Measurements from ENCODE around the gene TNPO3.
"Not testable (repeated sequence)": the region's sequence is repeated elsewhere in the genome, so short reads cannot be mapped to it uniquely, and the experiment has no call there.

Gene TNPO3

GRCh38 chr7:129072479-129073011 is 17.6 kb upstream of the TNPO3 start:
- no peak for TF ChIP-seq CTCF (IDR thresholded peaks at IDR 0.05; ENCODE audit: control insufficient read depth, extremely low read depth, insufficient read depth)
- no peak for DNase-seq (ENCODE audit: low read depth)
- no peak overlapping the region for H3K4me3 ChIP-seq (ENCODE audit: low read depth, low read length)

GRCh38 chr7:129069021-129069420 is 14.1 kb upstream of the TNPO3 start:
- DNase-seq (ENCODE audit: low read depth), result no peak
- H3K4me3 ChIP-seq (ENCODE audit: low read depth, low read length), result no peak overlapping the region
- no peak for TF ChIP-seq CTCF (IDR thresholded peaks at IDR 0.05; ENCODE audit: control insufficient read depth, extremely low read depth, insufficient read depth)

GRCh38 chr7:129067943-129068548 is 13.1 kb upstream of the TNPO3 start:
- DNase-seq (ENCODE audit: low read depth), result no peak

GRCh38 chr7:129067132-129067561 is 12.2 kb upstream of the TNPO3 start:
- not testable (repeated sequence) for DNase-seq (ENCODE audit: low read depth); H3K4me3 ChIP-seq (ENCODE audit: low read depth, low read length)

More at GRCh38 chr7:129067943-129068548, 13.1 kb upstream of the TNPO3 start:
- no peak overlapping the region for H3K4me3 ChIP-seq (ENCODE audit: low read depth, low read length)
- TF ChIP-seq CTCF (IDR thresholded peaks at IDR 0.05; ENCODE audit: control insufficient read depth, extremely low read depth, insufficient read depth), result no peak

GRCh38 chr7:129066290-129067131 is 11.6 kb upstream of the TNPO3 start:
- DNase-seq (ENCODE audit: low read depth), result no peak
- no peak for TF ChIP-seq CTCF (IDR thresholded peaks at IDR 0.05; ENCODE audit: control insufficient read depth, extremely low read depth, insufficient read depth)
- no peak overlapping the region for H3K4me3 ChIP-seq (ENCODE audit: low read depth, low read length)

- no peak for DNase-seq (ENCODE audit: low read depth)
- H3K4me3 ChIP-seq (ENCODE audit: low read depth, low read length), result peak overlapping the region; percentile 92
- TF ChIP-seq CTCF (IDR thresholded peaks at IDR 0.05; ENCODE audit: control insufficient read depth, extremely low read depth, insufficient read depth), result no peak
Observed at GRCh38 chr7:129055861-129056464, 1.1 kb upstream of the TNPO3 start.

- no peak for DNase-seq (ENCODE audit: low read depth)
- peak overlapping the region; percentile 92 for H3K4me3 ChIP-seq (ENCODE audit: low read depth, low read length)
- no peak for TF ChIP-seq CTCF (IDR thresholded peaks at IDR 0.05; ENCODE audit: control insufficient read depth, extremely low read depth, insufficient read depth)
Observed at GRCh38 chr7:129055294-129055816, 444 bp upstream of the TNPO3 start.
